Fibroblast of pulmonary artery (primary cell): ENCODE measurements around the gene NUCKS1.

Experiments
- DNase-seq: peaks from one replicate; pipeline ENCODE4 v3.0.0-alpha.2; 2010; ENCODE audit warnings: low read depth
- H3K4me3 ChIP-seq: replicated peaks from 2 replicates; pipeline ENCODE4 v1.5.1; 2011; ENCODE audit warnings: low read depth, mild to moderate bottlenecking, control low read depth, low read length, moderate library complexity
- TF ChIP-seq, protein P1 (sequence below): IDR thresholded peaks from 2 replicates; pipeline ENCODE4 v1.5.1; 2011; ENCODE audit warnings: mild to moderate bottlenecking, control low read depth, low read length, inconsistent platforms; ENCODE audit errors: missing control alignments

NUCKS1 gene

GRCh38 chr1:205772607-205773032 is 22.6 kb upstream of the NUCKS1 start:
- TF ChIP-seq, protein P1, sequence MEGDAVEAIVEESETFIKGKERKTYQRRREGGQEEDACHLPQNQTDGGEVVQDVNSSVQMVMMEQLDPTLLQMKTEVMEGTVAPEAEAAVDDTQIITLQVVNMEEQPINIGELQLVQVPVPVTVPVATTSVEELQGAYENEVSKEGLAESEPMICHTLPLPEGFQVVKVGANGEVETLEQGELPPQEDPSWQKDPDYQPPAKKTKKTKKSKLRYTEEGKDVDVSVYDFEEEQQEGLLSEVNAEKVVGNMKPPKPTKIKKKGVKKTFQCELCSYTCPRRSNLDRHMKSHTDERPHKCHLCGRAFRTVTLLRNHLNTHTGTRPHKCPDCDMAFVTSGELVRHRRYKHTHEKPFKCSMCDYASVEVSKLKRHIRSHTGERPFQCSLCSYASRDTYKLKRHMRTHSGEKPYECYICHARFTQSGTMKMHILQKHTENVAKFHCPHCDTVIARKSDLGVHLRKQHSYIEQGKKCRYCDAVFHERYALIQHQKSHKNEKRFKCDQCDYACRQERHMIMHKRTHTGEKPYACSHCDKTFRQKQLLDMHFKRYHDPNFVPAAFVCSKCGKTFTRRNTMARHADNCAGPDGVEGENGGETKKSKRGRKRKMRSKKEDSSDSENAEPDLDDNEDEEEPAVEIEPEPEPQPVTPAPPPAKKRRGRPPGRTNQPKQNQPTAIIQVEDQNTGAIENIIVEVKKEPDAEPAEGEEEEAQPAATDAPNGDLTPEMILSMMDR, result no peak
- no peak overlapping the region for H3K4me3 ChIP-seq
- no peak for DNase-seq

DNA sequence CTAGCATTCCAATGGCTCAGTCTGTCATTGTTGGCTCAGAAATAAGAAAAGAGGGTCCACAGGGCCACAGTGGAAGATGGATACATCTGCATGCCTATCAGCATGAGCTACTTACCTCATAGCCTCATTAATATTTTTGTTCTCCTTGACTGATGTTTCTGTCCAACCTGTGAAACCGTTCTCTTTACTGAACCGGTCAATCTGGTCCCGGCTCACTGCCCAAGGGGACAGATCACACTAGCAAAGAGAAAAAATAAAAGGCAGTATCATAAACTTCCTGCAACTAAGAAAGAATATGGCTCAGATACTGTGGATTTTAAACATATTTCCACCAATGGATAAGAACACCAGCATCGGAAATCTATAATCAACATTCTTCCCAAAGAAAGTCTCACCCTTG is 20.6 kb upstream of the NUCKS1 start:
- TF ChIP-seq, protein P1, result no peak
- H3K4me3 ChIP-seq, result no peak overlapping the region
- DNase-seq, result no peak

GRCh38 chr1:205769641-205770365 is 19.8 kb upstream of the NUCKS1 start:
- DNase-seq, result no peak
- TF ChIP-seq, protein P1, result no peak
- H3K4me3 ChIP-seq, result no peak overlapping the region

DNA sequence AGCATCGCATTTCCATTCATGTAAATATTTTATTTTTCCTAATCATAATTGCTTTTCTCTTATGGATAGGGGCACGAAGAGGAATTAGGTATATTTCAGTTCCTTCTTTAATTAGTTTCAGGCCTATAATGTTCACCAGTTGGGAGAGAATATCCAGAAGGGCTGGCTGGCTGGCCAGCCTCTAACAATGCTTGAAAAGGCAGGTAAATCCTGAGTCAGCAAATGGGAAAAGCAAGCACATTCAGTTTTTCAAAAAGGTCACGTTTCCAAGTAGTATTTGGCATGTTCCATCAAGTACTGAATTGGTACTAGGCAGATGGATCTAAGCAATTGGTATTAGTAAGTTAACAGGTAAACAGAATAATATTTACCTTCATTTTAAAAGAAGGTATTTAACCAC is 17.3 kb upstream of the NUCKS1 start:
- no peak overlapping the region for H3K4me3 ChIP-seq
- TF ChIP-seq, protein P1, result no peak
- no peak for DNase-seq

GRCh38 chr1:205766570-205766969 is 16.6 kb upstream of the NUCKS1 start:
- no peak for DNase-seq
- TF ChIP-seq, protein P1, result no peak

DNA sequence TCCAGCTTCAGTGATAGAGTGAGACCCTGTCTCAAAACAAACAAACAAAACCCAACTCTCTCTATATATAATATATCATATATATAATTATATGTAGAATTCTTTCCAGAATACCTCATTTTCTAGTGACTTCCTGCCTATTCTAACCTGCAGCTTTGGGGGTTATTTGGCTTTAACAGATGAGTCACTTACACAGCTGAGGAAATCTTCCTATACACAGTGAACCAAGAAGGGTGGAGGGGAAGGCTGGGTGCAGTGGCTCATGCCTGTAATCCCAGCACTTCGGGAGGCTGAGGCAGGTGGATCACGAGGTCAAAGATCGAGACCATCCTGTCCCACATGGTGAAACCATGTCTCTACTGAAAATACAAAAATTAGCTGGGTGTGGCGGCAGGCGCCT is 16.1 kb upstream of the NUCKS1 start:
- peak; percentile 23 for DNase-seq
- TF ChIP-seq, protein P1, result no peak
- no peak overlapping the region for H3K4me3 ChIP-seq

More at GRCh38 chr1:205766570-205766969, 16.6 kb upstream of the NUCKS1 start:
- H3K4me3 ChIP-seq, result no peak overlapping the region

DNA sequence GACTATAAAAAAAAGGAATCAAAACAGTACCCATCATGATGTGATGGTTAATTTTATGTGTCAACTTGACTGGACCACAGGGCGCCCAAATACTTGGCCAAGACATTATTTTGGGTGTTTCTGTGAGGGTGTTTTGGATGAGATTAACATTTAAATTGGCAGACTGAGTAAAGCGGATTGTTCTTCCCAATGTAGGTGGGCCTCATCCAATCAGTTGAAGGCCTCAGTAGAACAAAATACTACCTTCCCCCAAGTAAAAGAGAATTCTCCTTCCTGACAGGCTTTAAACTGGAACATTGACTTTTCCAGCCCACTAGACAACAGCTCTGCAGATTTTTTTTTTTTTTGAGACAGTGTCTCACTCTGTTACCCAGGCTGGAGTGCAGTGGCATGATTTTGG is 14.6 kb upstream of the NUCKS1 start:
- TF ChIP-seq, protein P1, result no peak
- no peak overlapping the region for H3K4me3 ChIP-seq
- no peak for DNase-seq
